ENCODE results near the gene PDAP1. TPM values are rescaled to one million over a fixed set of nuclear protein-coding genes. Genes with fewer than 3 reads are reported as not detected.

Gene PDAP1
- total RNA-seq, 1 experiment from 2014 or later: 150 TPM

Other genes with a start within 250 kb of the PDAP1 start
- gene KPNA7, start 200.5 kb downstream of the PDAP1 start, total RNA-seq (2021): not detected in 2 replicates
- not detected in 2 replicates for gene MYH16, start 135.8 kb downstream of the PDAP1 start, total RNA-seq (2021)
- 169 TPM in 2 replicates for gene ARPC1A, start 82.7 kb downstream of the PDAP1 start, total RNA-seq (2021)
- 56.3 and 60.7 TPM in 2 replicates for gene ARPC1B, start 33.9 kb downstream of the PDAP1 start, total RNA-seq (2021)
- 104 TPM in 2 replicates for gene BUD31, start 372 bp upstream of the PDAP1 start, total RNA-seq (2021)
- gene PTCD1, start 30.2 kb upstream of the PDAP1 start, total RNA-seq (2021): 12.8 and 14.1 TPM in 2 replicates
- 96.2 and 98.2 TPM in 2 replicates for gene CPSF4, start 30.3 kb upstream of the PDAP1 start, total RNA-seq (2021)
- 504 and 516 TPM in 2 replicates for gene ATP5MF, start 57.6 kb upstream of the PDAP1 start, total RNA-seq (2021)
- gene ZNF789, start 64.3 kb upstream of the PDAP1 start, total RNA-seq (2021): 14.0 and 15.1 TPM in 2 replicates
- gene ZNF394, start 91.7 kb upstream of the PDAP1 start, total RNA-seq (2021): 24.2 and 24.7 TPM in 2 replicates
- gene ZKSCAN5, start 96.1 kb upstream of the PDAP1 start, total RNA-seq (2021): 16.6 and 17.3 TPM in 2 replicates
- 7.8 and 8.7 TPM in 2 replicates for gene FAM200A, start 143.5 kb upstream of the PDAP1 start, total RNA-seq (2021)
- 48.8 and 49.2 TPM in 2 replicates for gene ZNF655, start 150.0 kb upstream of the PDAP1 start, total RNA-seq (2021)
- gene TMEM225B, start 189.7 kb upstream of the PDAP1 start, total RNA-seq (2021): 0.44 TPM in 1 of 2 replicates, not detected in the other
- gene ZSCAN25, start 208.3 kb upstream of the PDAP1 start, total RNA-seq (2021): 21.3 and 21.5 TPM in 2 replicates

Data from H9 (cell line).